HS-27A (cell line): ENCODE measurements around the gene RAB5B.
A peak's percentile ranks its signal among the peaks of the same experiment; 100 is the strongest.

ENCODE experiments used
- DNase-seq: peaks from one replicate; pipeline ENCODE4 v3.0.0-alpha.2; 2012; ENCODE audit warnings: low read depth, missing footprints

The RAB5B gene, protein sequence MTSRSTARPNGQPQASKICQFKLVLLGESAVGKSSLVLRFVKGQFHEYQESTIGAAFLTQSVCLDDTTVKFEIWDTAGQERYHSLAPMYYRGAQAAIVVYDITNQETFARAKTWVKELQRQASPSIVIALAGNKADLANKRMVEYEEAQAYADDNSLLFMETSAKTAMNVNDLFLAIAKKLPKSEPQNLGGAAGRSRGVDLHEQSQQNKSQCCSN

DNA sequence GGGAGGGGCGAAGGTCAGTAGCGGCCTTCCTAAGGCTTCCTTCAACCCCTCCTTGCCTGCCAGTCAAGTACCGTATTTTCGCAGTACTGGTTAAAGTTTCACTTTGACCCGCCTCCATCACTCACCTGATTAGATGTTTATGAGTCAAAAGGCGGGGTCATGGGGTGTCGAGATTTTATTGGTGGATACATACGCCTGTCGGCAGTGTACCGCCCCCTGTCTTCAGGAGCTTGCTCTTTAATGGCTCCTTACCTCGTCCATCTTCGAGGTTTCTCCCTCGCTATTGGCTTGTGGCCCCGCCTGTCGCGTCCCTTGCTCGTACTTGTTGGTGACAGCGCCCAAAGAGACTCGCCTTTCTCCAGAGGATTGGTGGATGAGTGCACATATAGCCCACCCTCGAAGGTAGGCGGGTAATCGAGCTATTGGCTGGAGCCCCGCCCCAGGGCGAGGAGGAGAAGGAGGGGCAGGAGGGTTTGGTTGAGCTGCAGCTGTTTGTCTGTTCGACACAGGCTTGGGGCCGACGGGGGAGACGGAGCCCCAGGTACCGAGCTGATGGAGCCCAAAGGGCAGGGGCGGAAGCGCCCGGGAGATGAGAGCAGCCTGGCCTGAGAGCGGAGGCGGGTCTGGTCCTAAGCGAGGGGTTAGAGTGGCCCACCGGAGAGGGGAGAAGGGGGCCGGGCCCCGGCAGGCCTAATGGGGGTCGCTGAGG, at the start of gene RAB5B:
RAB5B (plus strand) TSS at position 480 of the 709 bp plus-strand sequence. CDS start 12,883 bp downstream, outside the sequence.
- DNase-seq = peak; percentile 99

DNA sequence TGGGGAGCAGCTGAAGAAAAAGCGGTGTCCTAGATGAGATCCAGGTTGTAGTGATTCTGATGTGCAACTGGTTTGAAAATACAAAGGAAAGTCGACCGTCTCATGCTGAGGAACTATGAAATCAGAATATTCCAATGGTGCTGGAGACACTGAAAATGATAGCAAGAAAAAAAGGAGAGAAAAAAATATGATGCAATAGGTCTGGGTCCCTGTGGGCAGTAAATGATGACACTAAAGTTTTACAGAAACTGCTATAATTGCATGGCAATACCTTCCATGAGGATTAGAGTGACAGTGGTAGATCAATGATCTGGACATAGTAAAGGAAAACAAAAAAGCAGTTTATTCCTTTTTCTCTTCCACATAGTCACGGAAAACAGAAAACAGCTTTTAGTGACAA, 48.5 kb upstream of the RAB5B start:
- DNase-seq = no peak

DNA sequence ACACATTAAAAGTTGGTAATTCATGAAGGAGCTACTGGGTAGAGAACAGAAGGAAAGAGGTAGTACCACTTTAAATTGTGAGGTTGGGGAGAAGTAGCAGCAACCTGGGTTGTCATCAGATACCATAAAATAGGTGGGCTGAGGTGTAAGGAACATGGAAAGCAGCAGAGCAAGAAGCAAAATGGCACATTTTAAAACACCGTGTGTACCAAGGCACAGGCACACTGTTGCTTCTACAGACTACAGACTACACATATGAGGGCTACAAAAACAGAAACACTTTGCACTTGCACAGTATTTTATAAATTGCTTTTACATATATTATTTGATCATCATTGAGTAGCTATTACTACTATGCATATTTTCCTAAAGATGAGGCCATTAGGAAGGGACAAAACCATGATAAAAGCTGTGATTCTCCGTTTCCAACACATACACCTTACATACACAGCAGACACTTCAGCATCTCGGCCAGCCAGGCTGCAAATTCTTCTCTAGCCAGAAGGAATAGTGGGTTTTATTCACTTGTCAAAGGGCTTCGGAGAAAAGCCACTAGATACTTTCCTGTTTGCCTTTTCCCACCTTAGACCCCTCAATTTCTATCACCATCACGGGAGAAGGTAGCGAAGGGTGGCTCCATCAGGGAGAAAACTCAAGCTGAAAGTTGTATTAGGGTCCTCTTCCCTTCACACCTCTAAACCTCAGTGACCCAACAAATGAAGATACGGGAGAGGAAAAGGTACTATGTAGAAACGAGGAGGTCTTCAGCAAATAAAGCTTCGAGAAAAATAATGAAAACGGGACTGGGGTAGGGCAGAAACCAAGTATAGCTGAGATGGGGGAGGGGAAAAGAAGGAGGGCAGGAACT, 47.8 kb upstream of the RAB5B start:
- DNase-seq = no peak

DNA sequence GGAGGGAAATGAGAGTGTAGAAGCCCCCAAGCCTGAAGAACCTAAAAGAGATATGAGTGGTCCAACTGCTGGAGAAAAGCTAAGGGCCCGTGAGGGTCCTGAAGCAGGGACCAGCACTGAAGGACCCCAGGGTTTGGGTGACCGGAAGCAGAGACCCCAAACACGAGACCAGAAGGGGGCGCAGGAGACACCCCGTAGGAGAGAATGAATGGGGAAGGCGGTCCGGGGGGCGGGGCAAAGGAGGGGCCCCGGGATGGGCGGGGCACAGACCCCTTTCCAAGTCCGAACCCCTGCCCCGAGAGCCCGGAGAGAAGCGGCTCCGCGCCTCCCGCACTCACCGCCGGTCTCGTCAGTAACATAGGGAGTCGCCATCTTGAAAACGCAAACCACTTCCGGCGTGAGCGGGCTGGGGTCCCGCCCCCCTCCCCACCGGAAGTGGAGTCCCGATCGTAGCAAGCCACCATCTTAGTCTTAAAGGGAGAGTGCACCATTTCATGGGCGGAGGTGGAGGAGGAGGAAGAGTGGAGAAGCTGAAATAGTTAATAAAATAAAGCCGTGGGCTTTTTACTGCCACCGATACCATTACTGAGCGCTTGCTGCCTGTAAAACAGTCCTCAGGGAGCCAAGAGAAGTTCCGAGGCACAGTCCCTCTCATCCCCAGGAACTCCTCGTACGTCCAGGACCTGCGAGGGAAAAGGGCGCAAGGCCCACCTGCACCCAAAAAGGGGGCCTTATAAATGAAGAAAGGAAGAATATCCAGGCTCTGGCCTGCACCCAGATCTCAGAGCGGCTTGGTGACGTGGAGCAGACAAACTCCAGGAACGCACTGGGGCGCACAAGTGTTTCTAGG, 46.9 kb upstream of the RAB5B start:
- peak; percentile 82 for DNase-seq

DNA sequence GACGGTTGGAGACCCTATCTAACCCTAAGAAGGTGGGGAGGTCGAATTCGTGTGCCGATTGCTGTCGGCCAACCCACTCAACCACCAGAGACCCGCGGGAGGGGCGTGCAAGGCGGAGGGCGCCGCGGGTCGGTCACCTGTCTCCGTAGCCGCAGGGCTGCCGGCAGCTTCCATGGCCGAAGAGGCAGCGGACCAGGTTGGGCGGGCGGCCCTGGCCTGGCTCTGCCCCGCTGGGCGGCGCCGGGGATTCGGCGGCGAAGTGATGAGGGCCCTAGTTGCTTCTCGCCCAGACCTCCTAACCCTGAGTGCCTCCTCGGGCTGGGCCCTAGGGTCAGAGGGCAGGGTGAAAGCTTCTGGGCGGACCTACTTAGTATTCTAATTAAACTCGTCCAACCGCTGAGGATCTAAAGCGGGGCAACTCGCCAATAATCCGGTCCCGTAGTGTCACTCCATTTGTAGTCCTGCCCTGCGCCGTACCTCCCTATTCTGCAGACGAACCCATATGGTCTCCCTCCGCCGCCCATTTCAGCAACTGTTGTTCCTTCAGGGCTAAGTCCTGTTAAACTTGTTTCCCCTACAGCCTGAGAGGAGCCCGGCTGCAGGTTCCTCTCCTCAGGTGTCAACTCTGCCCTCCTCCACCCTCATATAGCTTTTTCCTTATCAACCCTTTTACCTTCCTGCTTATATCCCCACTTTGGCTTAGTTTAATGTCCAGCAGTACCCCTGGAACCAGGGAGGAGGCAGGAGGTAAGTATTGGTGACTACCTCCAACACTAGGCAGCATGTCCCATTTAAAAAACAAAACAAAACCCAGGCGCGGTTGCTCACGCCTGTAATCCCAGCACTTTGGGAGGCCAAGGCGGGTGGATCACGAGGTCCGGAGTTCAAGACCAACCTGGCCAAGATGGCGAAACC, 46.0 kb upstream of the RAB5B start, which contains the start of gene PYM1:
PYM1 (minus strand) TSS at position 307 of the 915 bp plus-strand sequence; CDS start at position 174, 133 bp downstream.
- DNase-seq = no peak

DNA sequence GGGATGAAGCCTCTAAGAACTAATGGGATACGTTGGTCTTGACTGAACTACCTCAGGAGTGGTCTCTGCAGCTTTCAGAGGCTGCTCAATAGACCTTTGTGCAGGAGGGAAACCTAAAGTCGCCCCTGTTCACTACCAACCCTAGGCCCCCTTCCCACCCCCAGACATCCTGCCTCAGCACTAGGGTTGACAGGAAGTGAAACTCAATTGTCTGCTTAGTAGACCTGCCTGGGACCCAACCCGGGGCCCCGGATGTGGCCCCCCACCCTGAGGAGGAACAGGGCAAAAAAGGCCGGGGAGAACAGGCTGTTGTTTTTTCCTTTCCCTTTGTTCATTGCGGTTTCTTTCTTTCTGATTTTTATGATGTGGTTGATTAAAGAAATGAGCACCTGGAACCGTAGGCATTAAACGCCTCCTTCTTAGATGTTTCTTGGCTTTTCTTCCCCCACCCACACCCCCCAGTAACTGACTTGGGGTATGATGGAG, 44.5 kb upstream of the RAB5B start:
- DNase-seq = no peak

DNA sequence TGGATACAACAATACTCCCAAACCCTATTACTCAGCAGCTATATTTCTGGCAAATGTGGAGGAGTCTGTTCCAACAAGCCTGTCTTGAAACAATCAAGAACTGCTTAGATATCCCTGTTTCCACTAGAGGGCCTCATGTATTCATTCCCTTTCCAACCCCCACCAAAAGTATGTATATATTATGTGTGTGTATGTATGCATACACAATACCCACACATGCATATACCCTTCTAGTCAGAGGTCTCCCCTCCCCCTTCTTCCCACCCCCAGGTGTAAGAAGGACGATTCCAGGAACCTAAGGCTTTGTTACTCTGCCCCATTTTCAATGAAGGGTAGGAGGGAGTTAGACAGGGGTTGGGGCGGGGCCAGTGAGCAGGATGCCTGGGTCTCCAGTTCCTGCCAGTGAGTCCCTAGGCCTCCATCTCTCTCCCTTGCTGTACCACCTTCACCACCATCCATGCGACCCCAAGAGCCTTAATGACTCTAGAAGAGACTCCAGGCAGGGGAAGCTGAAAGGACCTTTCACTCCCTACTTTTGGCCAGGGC, 43.0 kb upstream of the RAB5B start, which contains the start of gene DGKA:
DGKA (plus strand) TSS at position 392 of the 546 bp plus-strand sequence. CDS start 5,342 bp downstream, outside the sequence.
- no peak for DNase-seq

DNA sequence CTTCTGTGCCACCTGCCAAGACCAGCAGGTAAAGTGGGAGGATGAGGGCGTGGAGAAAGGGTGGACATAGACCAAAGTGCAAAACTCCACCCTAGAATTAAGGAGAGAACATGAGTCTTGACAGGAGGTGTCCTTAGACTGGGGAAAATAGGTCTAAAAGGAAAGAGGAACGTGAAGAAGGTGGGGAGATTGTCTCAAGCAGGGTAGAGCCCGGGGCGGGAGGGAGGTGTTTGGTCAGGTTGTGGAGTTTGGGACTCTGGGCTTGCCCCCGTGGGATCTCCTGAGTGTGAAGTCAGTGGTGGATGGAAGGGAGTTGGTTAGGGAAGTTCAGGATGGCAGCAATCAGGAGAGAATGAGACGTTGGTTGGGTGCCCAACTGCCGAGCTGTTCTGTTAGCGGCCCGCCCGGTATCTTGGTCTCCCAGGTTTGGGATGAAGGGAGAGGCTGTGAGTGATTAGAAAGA, 42.5 kb upstream of the RAB5B start:
- DNase-seq = no peak

DNA sequence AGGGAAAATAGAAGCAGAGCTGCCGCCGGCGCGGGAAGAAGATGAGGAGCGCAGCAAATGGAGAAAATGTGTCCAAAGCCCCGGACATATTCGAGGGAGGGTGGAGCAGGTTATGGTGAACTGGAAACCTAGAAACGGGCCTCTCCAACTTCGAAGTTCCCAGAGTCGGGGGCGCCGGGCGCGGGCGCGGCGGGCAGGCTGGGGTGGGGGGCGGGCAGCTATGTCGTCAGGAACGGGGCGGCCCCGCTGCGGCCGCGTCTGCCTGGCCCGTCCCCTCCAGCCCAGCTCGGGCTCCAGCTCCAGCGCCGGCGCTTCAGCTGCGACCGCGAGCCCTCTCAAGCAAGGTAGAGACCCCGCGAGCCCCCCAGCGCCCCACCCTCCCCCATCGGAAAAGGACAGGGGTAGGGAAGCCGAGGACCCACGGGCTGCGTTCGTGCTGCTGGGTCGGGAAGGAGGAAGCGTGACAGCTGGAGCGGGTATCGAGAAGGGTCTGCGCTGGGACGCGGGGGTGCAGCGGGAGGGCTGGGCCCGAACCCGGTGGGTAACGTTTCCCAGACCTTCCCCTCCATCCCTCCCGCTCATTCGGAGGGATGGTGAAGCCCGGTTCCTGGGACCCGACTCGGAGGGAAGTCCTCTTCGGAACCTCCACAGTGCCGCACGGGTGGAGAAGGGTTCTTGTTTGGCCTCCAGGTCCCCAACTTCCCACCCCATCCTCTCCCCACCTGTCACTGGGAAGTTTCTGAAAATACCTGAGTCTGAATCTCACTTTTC, 41.9 kb upstream of the RAB5B start:
- no peak for DNase-seq

DNA sequence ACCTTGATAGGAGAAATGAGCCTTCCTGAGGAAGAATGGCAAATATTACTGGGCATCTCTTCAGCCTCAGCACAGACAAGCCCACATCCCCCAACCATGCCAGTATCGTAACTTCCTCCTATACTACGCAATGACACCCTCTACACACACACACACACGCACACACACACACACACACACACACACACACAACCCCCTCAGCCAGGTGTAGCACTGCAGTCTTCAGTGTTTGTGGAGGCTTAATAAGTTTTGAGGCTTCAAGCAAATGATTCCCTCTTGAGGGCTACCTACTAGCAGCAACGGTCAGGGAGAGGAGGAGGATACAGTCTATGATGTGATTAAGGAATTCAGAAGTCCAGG, 41.3 kb upstream of the RAB5B start:
- DNase-seq = no peak

DNA sequence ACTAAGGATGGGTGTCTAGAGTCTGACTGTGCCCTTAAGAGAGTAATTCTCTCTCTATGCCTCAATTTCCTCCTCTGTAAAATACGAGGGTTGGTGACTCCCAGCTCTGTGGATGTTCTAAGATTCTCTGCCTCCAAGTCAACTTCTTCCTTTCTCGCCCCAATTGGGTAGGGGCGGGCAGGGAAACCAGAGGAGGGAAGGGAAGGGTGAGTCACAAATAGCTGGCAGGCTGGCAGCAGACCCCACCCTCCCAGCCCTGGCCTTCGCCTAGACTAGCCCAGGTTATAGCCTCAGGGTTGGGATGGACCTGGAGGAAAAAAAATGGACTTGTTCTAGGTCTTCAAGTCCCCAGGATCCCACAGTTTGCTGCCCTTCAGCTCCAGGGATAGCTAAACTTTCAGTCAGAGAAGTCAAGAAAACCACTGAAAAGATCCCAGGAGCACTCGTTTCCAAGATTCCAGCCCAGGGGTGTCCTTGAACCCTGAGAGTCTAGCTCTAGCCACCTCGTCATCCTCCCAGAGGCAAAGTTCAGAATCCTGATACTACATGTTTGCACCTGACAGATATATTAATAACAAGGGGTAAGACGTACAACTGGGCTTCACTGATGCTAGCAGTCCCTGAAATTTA, 40.6 kb upstream of the RAB5B start:
- DNase-seq = no peak

DNA sequence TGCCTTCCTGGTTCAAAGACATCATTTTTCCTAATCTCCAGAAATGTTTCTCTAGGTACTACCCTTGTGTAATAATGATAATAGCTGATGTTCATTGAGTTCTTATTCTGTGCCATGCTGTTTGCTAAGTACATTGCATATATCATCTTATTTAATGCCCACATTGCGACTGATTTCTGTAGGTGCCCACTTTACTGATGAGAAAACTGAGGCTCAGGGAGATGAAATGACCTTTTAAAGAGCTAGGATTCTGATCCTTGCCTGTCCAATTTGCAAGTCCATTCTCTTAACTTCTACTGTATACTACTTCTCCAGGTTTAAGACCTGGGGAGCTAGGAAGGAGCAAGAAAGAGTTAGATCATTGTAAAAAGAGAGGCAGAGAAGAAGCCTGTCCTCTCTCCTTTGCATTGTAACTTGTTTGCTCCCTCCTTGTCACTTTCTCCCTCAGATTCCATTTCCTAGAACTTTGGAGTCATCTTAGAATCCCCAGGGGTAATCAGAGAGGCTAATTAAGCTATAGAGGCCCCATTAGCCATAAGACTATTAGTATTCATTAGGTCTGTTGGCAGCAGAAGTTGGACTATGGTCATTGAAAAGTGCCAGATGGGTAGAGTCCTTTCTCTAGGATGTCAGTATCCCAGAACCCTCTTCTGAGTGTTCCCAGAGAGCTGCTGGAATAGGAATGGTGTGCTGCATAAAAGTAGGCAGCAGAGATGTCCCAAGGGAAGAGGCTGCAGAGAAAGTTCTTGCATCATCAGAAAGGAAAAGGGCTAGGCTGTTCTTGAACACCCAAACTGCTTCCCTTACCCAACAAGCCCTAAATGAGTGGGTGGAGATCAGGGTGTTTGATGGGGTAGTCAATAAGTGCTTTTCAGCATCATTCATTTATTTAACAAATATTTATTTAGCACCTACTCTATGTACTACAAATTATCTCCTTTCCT, 39.8 kb upstream of the RAB5B start:
- DNase-seq = no peak

DNA sequence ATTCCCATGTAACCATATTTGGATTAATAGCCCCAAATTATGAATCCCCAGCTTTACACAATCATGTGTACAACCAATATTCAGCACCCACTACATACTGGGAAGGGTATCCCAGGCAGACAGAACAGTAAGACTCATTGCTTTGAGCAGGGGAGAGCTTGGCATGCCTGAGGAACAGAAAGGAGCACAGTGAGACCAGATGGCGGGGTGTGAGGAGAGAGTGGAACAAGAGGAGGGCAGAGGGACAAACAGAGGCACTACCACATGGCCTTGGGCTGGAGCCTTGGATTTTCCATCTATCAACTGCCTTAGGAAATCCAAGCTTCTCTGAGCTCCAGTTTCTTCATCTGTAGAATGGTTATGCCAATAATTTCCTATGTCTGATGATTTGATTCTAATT, 39.1 kb upstream of the RAB5B start:
- DNase-seq = no peak

DNA sequence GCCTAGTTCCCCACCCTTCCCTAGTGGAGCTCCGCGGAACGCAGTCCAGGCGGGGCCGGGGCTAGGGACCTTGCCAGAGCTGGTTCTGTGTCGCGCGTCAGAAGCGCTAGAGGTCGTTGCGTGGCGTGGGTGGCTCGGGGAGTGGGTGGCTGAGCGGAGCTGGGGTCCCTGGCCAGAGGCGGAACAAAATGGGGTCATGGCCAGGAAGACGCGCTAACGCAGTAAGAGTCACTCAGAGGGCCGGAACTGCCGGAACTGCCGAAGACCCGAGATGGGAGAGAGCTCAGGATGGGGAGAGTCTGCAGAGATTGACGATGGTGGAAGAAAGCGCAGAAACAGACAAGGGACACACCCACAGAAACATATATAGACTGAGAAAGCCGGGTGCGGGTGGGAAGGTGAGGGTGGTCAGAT, 38.1 kb upstream of the RAB5B start:
- DNase-seq = no peak

DNA sequence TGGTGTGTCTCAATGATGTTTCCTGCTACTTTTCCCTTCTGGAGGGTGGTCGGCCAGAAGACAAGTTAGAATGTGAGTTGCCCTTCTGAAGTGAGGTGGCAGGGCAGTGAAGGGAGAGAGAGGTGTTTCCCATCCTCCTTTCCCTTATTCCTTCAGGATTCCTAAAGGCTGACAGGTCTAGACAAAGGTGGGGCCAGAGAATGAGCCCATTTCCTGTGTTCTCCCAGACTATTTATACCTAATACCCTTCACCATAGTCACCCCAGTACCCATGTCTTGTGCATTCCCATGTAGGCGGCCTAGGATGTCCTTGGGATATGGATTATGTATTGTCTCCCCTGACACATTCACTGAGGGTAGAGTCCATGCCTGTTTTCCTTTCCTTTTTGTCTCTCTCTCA, 35.9 kb upstream of the RAB5B start:
- DNase-seq = no peak

DNA sequence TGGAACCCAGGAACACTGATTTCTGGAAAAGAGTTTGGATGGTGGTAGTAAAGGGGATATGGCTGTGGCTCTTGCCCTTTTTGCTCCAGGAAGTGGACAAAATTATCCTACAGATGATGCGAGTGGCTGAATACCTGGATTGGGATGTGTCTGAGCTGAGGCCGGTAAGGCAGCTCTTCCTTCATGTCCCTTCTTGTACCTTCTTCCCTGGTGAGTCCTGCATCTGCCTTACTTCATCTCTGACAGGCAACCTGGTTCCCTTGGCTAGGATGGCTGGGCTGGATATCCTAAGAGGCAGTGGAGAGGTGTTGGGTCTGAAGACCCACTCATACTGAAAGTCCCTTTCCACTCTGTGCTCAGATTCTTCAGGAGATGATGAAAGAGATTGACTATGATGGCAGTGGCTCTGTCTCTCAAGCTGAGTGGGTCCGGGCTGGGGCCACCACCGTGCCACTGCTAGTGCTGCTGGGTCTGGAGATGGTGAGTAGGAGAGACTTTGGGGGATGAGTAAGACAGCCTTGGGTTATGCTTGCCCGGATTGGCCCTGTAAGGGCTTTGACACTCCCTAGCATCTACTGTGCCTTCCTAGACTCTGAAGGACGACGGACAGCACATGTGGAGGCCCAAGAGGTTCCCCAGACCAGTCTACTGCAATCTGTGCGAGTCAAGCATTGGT, 34.9 kb upstream of the RAB5B start:
- DNase-seq = no peak
